ENCODE results near the gene MRTFB.

GRCh38 chr16:14070555-14070876, 603 bp upstream of the MRTFB start:
- no peak for TF ChIP-seq CTCF (IDR thresholded peaks at IDR 0.05)
- TF ChIP-seq EP300 (IDR thresholded peaks at IDR 0.05): no peak
- TF ChIP-seq POLR2A (IDR thresholded peaks at IDR 0.05): no peak
